Endodermal cell (in vitro differentiated cells): ENCODE data around the gene CACNA2D4. TPM values are rescaled to one million over a fixed set of nuclear protein-coding genes. Genes with fewer than 3 reads are reported as not detected.

Experiments
- DNase-seq: peaks from one replicate; pipeline ENCODE4 v3.0.0-alpha.2; 2017
- H3K27ac ChIP-seq: 2 replicates; pipeline ENCODE4 v1.5.1; 2013; ENCODE audit warnings: mild to moderate bottlenecking, low read depth, low read length, moderate library complexity
- H3K27me3 ChIP-seq: 2 replicates; pipeline ENCODE4 v1.6.1; 2013; ENCODE audit warnings: mild to moderate bottlenecking, low read length, moderate library complexity; ENCODE audit not compliant: insufficient read depth, control insufficient read depth, poor library complexity, severe bottlenecking
- H3K36me3 ChIP-seq: 2 replicates; pipeline ENCODE4 v1.7.0; 2013; ENCODE audit warnings: mild to moderate bottlenecking, low read length, moderate library complexity; ENCODE audit not compliant: control insufficient read depth, insufficient read depth
- H3K4me1 ChIP-seq: one replicate; pipeline ENCODE4 v1.7.0; 2013; ENCODE audit warnings: low read length; ENCODE audit not compliant: control insufficient read depth, insufficient read depth
- H3K4me3 ChIP-seq: 2 replicates; pipeline ENCODE4 v1.5.1; 2013; ENCODE audit warnings: mild to moderate bottlenecking, low read length, moderate library complexity
- H3K9ac ChIP-seq: 2 replicates; pipeline ENCODE4 v1.6.1; 2013; ENCODE audit warnings: mild to moderate bottlenecking, low read length, moderate library complexity; ENCODE audit not compliant: poor library complexity, severe bottlenecking; ENCODE audit errors: extremely low read depth
- H3K9me3 ChIP-seq: 2 replicates; pipeline ENCODE4 v1.6.1; 2013; ENCODE audit warnings: mild to moderate bottlenecking, low read length, moderate library complexity; ENCODE audit not compliant: control insufficient read depth
- H3K27ac Mint-ChIP-seq: 2 replicates; pipeline ENCODE4 v1.8.0; 2020; ENCODE audit warnings: mixed read lengths
- H3K27me3 Mint-ChIP-seq: 2 replicates; pipeline ENCODE4 v1.8.0; 2021; ENCODE audit warnings: mild to moderate bottlenecking, mixed read lengths; ENCODE audit not compliant: insufficient read depth
- H3K36me3 Mint-ChIP-seq: 2 replicates; pipeline ENCODE4 v1.8.0; 2020; ENCODE audit warnings: low read depth, mixed read lengths
- H3K4me1 Mint-ChIP-seq: 2 replicates; pipeline ENCODE4 v1.8.0; 2020; ENCODE audit warnings: mixed read lengths
- H3K4me3 Mint-ChIP-seq: 2 replicates; pipeline ENCODE4 v1.8.0; 2020; ENCODE audit warnings: mild to moderate bottlenecking, moderate library complexity, mixed read lengths
- H3K9me3 Mint-ChIP-seq: 2 replicates; pipeline ENCODE4 v1.8.0; 2020; ENCODE audit warnings: mild to moderate bottlenecking, mixed read lengths
- CTCF ChIP-seq: fragments of 200-600 bp; sonication (generic); conservative IDR thresholded peaks from 2 replicates; pipeline ENCODE4 v1.5.0; 2021; ENCODE audit warnings: antibody characterized with exemption, mild to moderate bottlenecking
- WGBS, 2 experiments: methylation state at CpG; one replicate each; pipeline versions ENCODE4 v1.1.5 to v1.1.7; 2013; ENCODE audit warnings: missing lambda C conversion rate in 2 of 2, mixed read lengths in 1 of 2; ENCODE audit not compliant: insufficient coverage in 1 of 2, insufficient read length in 1 of 2; 5-methylcytosine and 5-hydroxymethylcytosine counted together
- total RNA-seq, 2 donors: library from RNA; stranded (reverse); fragmentation: NEBNext Ultra II Directional in 1 of 2; extraction: Animal tissue kit (Norgen Biotek cat#: 25700) in 1 of 2; gene quantifications; 2 replicates in 1 of 2; 3 replicates in 1 of 2; pipeline ENCODE4 v1.2.1, GENCODE V29; 2021

CACNA2D4 gene
- total RNA-seq, 2 donors from 2014 or later = 4.3 to 5.7 TPM

GRCh38 chr12:1949771-1950470 is 31.5 kb upstream of the CACNA2D4 start:
- H3K27ac ChIP-seq = no peak overlapping the region
- H3K9ac ChIP-seq = no peak overlapping the region
- peak; percentile 48 for DNase-seq
- H3K36me3 ChIP-seq = peaks cover 78% of the 10 kb centered on the region
- peak overlapping the region; percentile 1 for H3K27ac Mint-ChIP-seq
- peaks cover 84% of the 10 kb centered on the region for H3K36me3 Mint-ChIP-seq
- 91 to 93% methylated on average over 13 to 15 of the region's 15 CpGs for WGBS, 2 experiments
- H3K27me3 Mint-ChIP-seq = no peaks in the 10 kb centered on the region
- TF ChIP-seq CTCF = no peak
- no peak overlapping the region for H3K4me3 ChIP-seq
- H3K4me1 Mint-ChIP-seq = peaks cover 5% of the 10 kb centered on the region
- peaks cover 7% of the 10 kb centered on the region for H3K9me3 Mint-ChIP-seq
- H3K9me3 ChIP-seq = peaks cover 7% of the 10 kb centered on the region
- H3K27me3 ChIP-seq = no peaks in the 10 kb centered on the region
- no peak overlapping the region for H3K4me3 Mint-ChIP-seq
- H3K4me1 ChIP-seq = no peaks in the 10 kb centered on the region

- Histone ChIP-seq H3K27ac (no peak overlapping the region), H3K4me1 (no peaks in the 10 kb centered on the region), H3K9ac (no peak overlapping the region), H3K36me3 (peaks cover 68% of the 10 kb centered on the region), H3K9me3 (peaks cover 7% of the 10 kb centered on the region), H3K4me3 (no peak overlapping the region), H3K27me3 (no peaks in the 10 kb centered on the region)
- Mint-ChIP-seq H3K4me3 (no peak overlapping the region), H3K9me3 (peaks cover 18% of the 10 kb centered on the region), H3K4me1 (peaks cover 5% of the 10 kb centered on the region), H3K36me3 (peaks cover 88% of the 10 kb centered on the region), H3K27ac (no peak overlapping the region), H3K27me3 (no peaks in the 10 kb centered on the region)
- DNase-seq = peak; percentile 45
- no peak for TF ChIP-seq CTCF
- 94 to 98% methylated on average over 8 to 11 of the region's 11 CpGs for whole genome bisulfite sequencing, 2 experiments
Observed at GRCh38 chr12:1948883-1949282, 30.4 kb upstream of the CACNA2D4 start.

- Mint-ChIP-seq H3K36me3 (peaks cover 85% of the 10 kb centered on the region), H3K9me3 (peaks cover 18% of the 10 kb centered on the region), H3K27ac (peak overlapping the region; percentile 36), H3K27me3 (no peaks in the 10 kb centered on the region), H3K4me1 (peaks cover 5% of the 10 kb centered on the region), H3K4me3 (no peak overlapping the region)
- Histone ChIP-seq H3K4me3 (no peak overlapping the region), H3K9me3 (peaks cover 7% of the 10 kb centered on the region), H3K27me3 (no peaks in the 10 kb centered on the region), H3K27ac (no peak overlapping the region), H3K36me3 (peaks cover 51% of the 10 kb centered on the region), H3K9ac (no peak overlapping the region), H3K4me1 (no peaks in the 10 kb centered on the region)
- no peak for TF ChIP-seq CTCF
- no peak for DNase-seq
- 20 to 43% methylated on average over 1 of the region's 1 CpG for WGBS, 2 experiments
Observed at GRCh38 chr12:1947081-1947480, 28.6 kb upstream of the CACNA2D4 start.
